ENCODE data around the gene PNISR. TPM values are rescaled to one million over a fixed set of nuclear protein-coding genes. Genes with fewer than 3 reads are reported as not detected.
"Not testable (repeated sequence)": the region's sequence is repeated elsewhere in the genome, so short reads cannot be mapped to it uniquely, and the experiment has no call there.

PNISR gene, protein sequence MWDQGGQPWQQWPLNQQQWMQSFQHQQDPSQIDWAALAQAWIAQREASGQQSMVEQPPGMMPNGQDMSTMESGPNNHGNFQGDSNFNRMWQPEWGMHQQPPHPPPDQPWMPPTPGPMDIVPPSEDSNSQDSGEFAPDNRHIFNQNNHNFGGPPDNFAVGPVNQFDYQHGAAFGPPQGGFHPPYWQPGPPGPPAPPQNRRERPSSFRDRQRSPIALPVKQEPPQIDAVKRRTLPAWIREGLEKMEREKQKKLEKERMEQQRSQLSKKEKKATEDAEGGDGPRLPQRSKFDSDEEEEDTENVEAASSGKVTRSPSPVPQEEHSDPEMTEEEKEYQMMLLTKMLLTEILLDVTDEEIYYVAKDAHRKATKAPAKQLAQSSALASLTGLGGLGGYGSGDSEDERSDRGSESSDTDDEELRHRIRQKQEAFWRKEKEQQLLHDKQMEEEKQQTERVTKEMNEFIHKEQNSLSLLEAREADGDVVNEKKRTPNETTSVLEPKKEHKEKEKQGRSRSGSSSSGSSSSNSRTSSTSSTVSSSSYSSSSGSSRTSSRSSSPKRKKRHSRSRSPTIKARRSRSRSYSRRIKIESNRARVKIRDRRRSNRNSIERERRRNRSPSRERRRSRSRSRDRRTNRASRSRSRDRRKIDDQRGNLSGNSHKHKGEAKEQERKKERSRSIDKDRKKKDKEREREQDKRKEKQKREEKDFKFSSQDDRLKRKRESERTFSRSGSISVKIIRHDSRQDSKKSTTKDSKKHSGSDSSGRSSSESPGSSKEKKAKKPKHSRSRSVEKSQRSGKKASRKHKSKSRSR
- total RNA-seq = 100 to 1,000 TPM in 3 of 6 donors, 10 to 100 TPM in 3; 67.2 to 408 (median 106) TPM

DNA sequence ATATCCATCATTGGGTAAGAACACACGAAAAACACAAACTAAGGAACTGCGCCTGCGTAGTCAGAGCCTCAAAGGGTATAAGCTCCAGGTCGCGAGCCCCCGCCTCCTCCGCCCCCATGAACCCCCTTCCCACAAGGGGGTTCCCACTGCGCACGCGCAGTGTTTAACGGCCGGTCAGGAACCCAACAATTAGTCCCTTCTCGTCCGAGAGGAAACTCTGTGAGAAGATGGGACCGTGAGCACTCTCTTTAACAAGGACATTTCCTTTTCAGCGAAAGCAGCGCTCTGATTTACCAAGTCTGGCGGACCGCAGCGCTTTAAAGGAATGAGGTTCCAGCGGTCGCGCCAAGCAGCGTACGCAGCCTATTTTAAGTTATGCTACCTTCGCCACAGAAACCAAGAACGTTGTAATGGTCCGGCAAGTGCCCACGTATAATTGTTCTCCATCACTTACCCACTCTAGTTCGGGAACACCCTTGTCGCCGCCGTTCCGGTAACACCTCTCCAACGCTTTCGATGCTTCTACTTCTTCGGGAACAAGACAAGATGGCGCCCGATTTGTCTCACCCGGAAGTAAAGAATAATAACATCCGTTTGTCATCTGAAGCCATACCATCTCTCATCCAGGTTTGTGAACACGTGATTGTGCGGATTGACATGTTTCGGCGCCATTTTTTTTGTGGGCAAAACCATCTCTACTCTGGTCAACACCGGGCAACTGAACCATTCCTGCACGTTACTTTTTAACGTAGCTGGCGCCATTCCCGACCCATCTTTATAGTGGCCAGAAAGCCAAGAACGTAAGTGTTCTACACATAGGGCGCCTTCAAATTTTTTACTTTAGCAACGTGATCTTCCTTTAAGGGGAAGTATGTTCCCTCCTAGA is at the start of gene PNISR:
TSS of gene PNISR (minus strand) at position 548 of the 886 bp plus-strand sequence. CDS start 10,649 bp downstream, outside the sequence.
- WGBS, 2 donors = 0 to 1% methylated on average over 42 to 52 of the region's 53 CpGs
- TF ChIP-seq EP300 (IDR thresholded peaks at IDR 0.05) (peak in 1 of 4 donors; percentile 60), POLR2A (IDR thresholded peaks at IDR 0.05) (peak in 3 of 4 donors; percentile 30 to 76 (median 44)), POLR2AphosphoS5 (IDR thresholded peaks at IDR 0.05) (peak; percentile 68 to 90)
- TF ChIP-seq, protein P1, sequence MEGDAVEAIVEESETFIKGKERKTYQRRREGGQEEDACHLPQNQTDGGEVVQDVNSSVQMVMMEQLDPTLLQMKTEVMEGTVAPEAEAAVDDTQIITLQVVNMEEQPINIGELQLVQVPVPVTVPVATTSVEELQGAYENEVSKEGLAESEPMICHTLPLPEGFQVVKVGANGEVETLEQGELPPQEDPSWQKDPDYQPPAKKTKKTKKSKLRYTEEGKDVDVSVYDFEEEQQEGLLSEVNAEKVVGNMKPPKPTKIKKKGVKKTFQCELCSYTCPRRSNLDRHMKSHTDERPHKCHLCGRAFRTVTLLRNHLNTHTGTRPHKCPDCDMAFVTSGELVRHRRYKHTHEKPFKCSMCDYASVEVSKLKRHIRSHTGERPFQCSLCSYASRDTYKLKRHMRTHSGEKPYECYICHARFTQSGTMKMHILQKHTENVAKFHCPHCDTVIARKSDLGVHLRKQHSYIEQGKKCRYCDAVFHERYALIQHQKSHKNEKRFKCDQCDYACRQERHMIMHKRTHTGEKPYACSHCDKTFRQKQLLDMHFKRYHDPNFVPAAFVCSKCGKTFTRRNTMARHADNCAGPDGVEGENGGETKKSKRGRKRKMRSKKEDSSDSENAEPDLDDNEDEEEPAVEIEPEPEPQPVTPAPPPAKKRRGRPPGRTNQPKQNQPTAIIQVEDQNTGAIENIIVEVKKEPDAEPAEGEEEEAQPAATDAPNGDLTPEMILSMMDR (IDR thresholded peaks at IDR 0.05) = no peak

DNA sequence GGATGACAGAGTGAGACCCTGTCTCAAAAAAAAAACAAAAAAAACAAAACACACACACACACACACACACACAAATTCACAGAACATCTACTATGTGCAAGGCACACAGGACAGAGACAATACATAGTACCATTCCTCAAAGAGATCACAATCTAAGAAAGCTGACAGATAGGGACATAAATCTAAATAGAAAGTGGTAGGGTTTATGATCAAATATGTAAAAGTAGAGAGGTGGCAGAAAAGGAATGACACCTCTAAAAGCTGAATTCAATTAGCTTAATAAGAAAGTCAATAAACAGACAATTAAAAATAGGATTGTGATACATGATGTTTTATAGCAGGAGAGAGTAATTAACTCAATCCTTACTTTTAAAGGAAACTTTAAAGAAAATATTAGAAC is 48.6 kb upstream of the PNISR start:
- no peak for TF ChIP-seq POLR2AphosphoS5 (IDR thresholded peaks at IDR 0.05)
- TF ChIP-seq, protein P1 (IDR thresholded peaks at IDR 0.05) = no peak
- no peak for TF ChIP-seq EP300 (IDR thresholded peaks at IDR 0.05)
- no peak for TF ChIP-seq POLR2A (IDR thresholded peaks at IDR 0.05)
- no peak overlapping the region for H3K4me3 ChIP-seq
- H3K27ac ChIP-seq = no peak overlapping the region
- peaks cover 0 to 19% (median 3%) of the 10 kb centered on the region in 4 donors for H3K36me3 ChIP-seq
- H3K9me3 ChIP-seq = no peaks in the 10 kb centered on the region
- H3K27me3 ChIP-seq = no peaks in the 10 kb centered on the region
- no peaks in the 10 kb centered on the region for H3K4me1 ChIP-seq
- no peak for ATAC-seq (ENCODE audit: low FRiP score in 2 of 2)
- no peak for DNase-seq

More for the DNA sequence above, at the start of gene PNISR:
- ATAC-seq (ENCODE audit: low FRiP score in 2 of 2) = peak; percentile 97 to 99
- H3K27me3 ChIP-seq = no peaks in the 10 kb centered on the region
- H3K4me1 ChIP-seq = peaks cover 41 to 53% (median 44%) of the 10 kb centered on the region in 4 donors
- H3K36me3 ChIP-seq = peaks cover 0 to 4% (median 0%) of the 10 kb centered on the region in 4 donors
- H3K27ac ChIP-seq = peak within 1 kb of the TSS; percentile 93 to 99 (median 95)
- DNase-seq = peak; percentile 89 to 93
- H3K4me3 ChIP-seq = peak within 1 kb of the TSS; percentile 20 to 64 (median 60)
- H3K9me3 ChIP-seq = no peaks in the 10 kb centered on the region

DNA sequence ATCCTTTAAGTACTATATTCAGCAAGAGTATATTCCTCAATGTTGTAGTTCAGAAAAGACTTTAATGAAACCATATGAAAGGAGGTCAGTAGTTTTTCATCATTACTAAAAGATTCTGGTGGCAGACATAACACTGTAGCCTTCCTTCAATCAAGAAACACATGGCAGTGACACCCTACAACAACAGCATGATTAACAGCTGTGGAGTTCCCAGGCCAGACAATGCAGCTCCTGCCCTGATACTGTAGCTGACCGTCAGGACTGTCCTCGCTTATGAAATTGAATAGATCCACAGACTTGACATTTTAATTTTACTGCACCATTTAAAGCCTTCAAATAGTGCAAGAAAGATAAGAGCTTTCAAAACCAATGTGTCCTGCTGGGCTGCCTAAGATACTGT is 46.5 kb upstream of the PNISR start:
- no peaks in the 10 kb centered on the region for H3K27me3 ChIP-seq
- H3K36me3 ChIP-seq = peaks cover 0 to 19% (median 3%) of the 10 kb centered on the region in 4 donors
- ATAC-seq (ENCODE audit: low FRiP score in 2 of 2) = no peak
- no peak overlapping the region for H3K27ac ChIP-seq
- H3K9me3 ChIP-seq = no peaks in the 10 kb centered on the region
- no peaks in the 10 kb centered on the region for H3K4me1 ChIP-seq
- 90 to 94% methylated on average over 2 of the region's 2 CpGs for WGBS, 2 donors
- H3K4me3 ChIP-seq = no peak overlapping the region
- DNase-seq = no peak
- TF ChIP-seq EP300 (IDR thresholded peaks at IDR 0.05) (no peak), POLR2AphosphoS5 (IDR thresholded peaks at IDR 0.05) (no peak), POLR2A (IDR thresholded peaks at IDR 0.05) (no peak)
- TF ChIP-seq, protein P1 (IDR thresholded peaks at IDR 0.05) = no peak

DNA sequence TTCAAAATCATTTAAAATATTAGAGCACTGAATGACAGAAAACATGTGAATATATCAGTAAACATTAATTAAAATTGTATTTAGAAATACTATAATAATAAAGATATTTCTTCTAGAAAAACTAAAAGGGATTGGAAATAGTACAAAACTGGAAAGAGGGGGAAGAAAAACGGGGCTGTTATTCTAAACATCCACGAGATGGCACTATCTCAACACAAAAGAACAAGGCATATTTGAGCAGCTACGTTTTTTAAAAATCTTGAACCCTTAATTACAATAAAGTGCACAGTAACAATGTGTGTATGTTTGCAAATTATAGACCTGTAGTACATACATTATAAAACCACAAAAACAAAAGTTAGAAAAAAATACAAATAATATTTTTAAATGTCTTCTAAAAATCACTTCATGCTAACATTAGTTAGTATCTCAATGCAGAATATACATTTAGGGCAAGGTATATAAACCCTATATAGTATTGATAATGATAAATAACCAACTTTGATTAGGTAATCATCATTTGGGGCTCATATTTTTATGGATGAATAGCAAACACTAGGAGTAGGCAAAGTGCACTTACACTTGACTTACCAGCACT is 42.5 kb upstream of the PNISR start:
- Histone ChIP-seq H3K4me3 (no peak overlapping the region), H3K9me3 (no peaks in the 10 kb centered on the region), H3K27ac (no peak overlapping the region), H3K36me3 (peaks cover 0 to 11% (median 0%) of the 10 kb centered on the region in 4 donors), H3K27me3 (no peaks in the 10 kb centered on the region), H3K4me1 (no peaks in the 10 kb centered on the region)
- 1 to 5% methylated on average over 3 of the region's 3 CpGs for WGBS, 2 donors
- no peak for DNase-seq
- no peak for TF ChIP-seq POLR2A (IDR thresholded peaks at IDR 0.05)
- TF ChIP-seq, protein P1 (IDR thresholded peaks at IDR 0.05) = peak in 5 of 6 experiments; percentile 28 to 55 (median 44)
- no peak for ATAC-seq (ENCODE audit: low FRiP score in 2 of 2)

DNA sequence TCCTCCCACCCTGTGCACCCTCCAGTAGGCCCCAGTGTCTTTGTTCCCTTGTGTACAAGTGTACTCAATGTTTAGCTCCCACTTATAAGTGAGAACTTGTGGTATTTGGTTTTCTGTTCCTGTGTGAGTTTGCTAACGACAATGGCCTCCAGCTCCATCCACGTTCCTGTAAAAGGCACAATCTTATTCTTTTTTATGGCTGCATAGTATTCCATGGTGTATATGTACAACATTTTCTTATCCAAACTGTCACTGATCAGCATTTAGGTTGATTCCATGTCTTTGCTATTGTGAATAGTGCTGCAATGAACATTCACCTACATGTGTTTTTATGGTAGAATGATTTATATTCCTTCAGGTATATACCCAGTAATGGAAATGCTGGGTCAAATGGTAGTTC is 34.0 kb upstream of the PNISR start:
- DNase-seq; H3K36me3 ChIP-seq; H3K27me3 ChIP-seq; H3K9me3 ChIP-seq; H3K4me3 ChIP-seq; ATAC-seq (ENCODE audit: low FRiP score in 2 of 2); H3K27ac ChIP-seq; H3K4me1 ChIP-seq: not testable (repeated sequence)
- 89 to 93% methylated on average over 2 of the region's 2 CpGs for WGBS, 2 donors
